PC-9 (cell line): ENCODE results near the gene SHISAL2A. TPM values are rescaled to one million over a fixed set of nuclear protein-coding genes. Genes with fewer than 3 reads are reported as not detected.
"Not testable (repeated sequence)": the region's sequence is repeated elsewhere in the genome, so short reads cannot be mapped to it uniquely, and the experiment has no call there.

Experiments used
- BruUV-seq: library from RNA; stranded (reverse); fragments of 400-500 nt; replicated peaks from 2 replicates; lab custom pipeline; 2021; lab: Mats Ljungman, UMichigan
- CTCF ChIA-PET: fragments of 300-600 bp; sonication (Branson Sonifier 250); formaldehyde crosslinking; loops from one replicate; lab custom pipeline; 2022; ENCODE audit warnings: antibody characterized with exemption; lab: Charles Lee
- POLR2A ChIA-PET: fragments of 300-600 bp; sonication (Branson Sonifier 250); formaldehyde crosslinking; loops from one replicate; lab custom pipeline; 2022; ENCODE audit warnings: antibody characterized with exemption; ENCODE audit not compliant: unreplicated experiment; lab: Charles Lee
- DNase-seq, 2 experiments: peaks; one replicate each; pipeline versions ENCODE4 v3.0.0 to v3.0.0-alpha.2; 2015 to 2022; ENCODE audit warnings: mixed read lengths in 1 of 2
- H2AFZ ChIP-seq: fragments of 200-600 bp; sonication (generic); 2 replicates; pipeline ENCODE4 v1.8.1; 2017; ENCODE audit warnings: antibody characterized with exemption
- H3F3A ChIP-seq: fragments of 200-600 bp; sonication (generic); 2 replicates; pipeline ENCODE4 v1.8.1; 2017; ENCODE audit warnings: antibody characterized with exemption, mild to moderate bottlenecking, low read depth; ENCODE audit not compliant: insufficient read depth
- H3K27ac ChIP-seq: fragments of 200-600 bp; sonication (generic); 2 replicates; pipeline ENCODE4 v1.6.1; 2016; ENCODE audit warnings: mixed run types
- H3K27me3 ChIP-seq: fragments of 200-600 bp; sonication (generic); 2 replicates; pipeline ENCODE4 v1.6.1; 2016; ENCODE audit warnings: low read depth, mixed run types; ENCODE audit not compliant: insufficient read depth
- H3K36me3 ChIP-seq: fragments of 200-600 bp; sonication (generic); 2 replicates; pipeline ENCODE4 v1.6.1; 2016; ENCODE audit warnings: low read depth, mixed run types
- H3K4me1 ChIP-seq: fragments of 200-600 bp; sonication (generic); replicated peaks from 2 replicates; pipeline ENCODE4 v1.6.1; 2016; ENCODE audit warnings: mixed run types; ENCODE audit not compliant: insufficient read depth
- H3K4me2 ChIP-seq: fragments of 200-600 bp; sonication (generic); 2 replicates; pipeline ENCODE4 v1.6.1; 2017; ENCODE audit warnings: mixed run types
- H3K4me3 ChIP-seq: fragments of 200-600 bp; sonication (generic); 2 replicates; pipeline ENCODE4 v1.6.1; 2016; ENCODE audit warnings: mixed run types
- H3K79me2 ChIP-seq: fragments of 200-600 bp; sonication (generic); 2 replicates; pipeline ENCODE4 v1.6.1; 2017; ENCODE audit warnings: low read depth, mixed run types
- H3K9me2 ChIP-seq: fragments of 200-600 bp; sonication (generic); 2 replicates; pipeline ENCODE4 v1.8.1; 2017; ENCODE audit warnings: mild to moderate bottlenecking; ENCODE audit not compliant: insufficient read depth
- H3K9me3 ChIP-seq: fragments of 200-600 bp; sonication (generic); 2 replicates; pipeline ENCODE4 v1.8.1; 2016; ENCODE audit warnings: low read depth; ENCODE audit not compliant: insufficient read depth
- H4K20me1 ChIP-seq: fragments of 200-600 bp; sonication (generic); 2 replicates; pipeline ENCODE4 v1.8.1; 2017; ENCODE audit not compliant: insufficient read depth
- EZH2 ChIP-seq: fragments of 200-600 bp; sonication (generic); IDR thresholded peaks from 2 replicates; pipeline ENCODE4 v1.8.0; 2017; ENCODE audit warnings: antibody characterized with exemption, low read depth
- intact Hi-C: fragments of 100-400 bp; cut with micrococcal nuclease; formaldehyde crosslinking; loops from one replicate; pipeline ENCODE4 v1.10.0; 2022; ENCODE audit not compliant: unreplicated experiment
- total RNA-seq: library from RNA; stranded (reverse); gene quantifications from 2 replicates; pipeline ENCODE4 v1.2.3, GENCODE V29; 2021
- TF ChIP-seq, protein P1 (sequence below): fragments of 200-600 bp; sonication (generic); conservative IDR thresholded peaks from 2 replicates; pipeline ENCODE4 v1.6.1; 2017; ENCODE audit warnings: mixed run types, antibody characterized with exemption, mild to moderate bottlenecking, moderate library complexity

The SHISAL2A gene
- total RNA-seq, 1 experiment from 2014 or later: not detected

DNA sequence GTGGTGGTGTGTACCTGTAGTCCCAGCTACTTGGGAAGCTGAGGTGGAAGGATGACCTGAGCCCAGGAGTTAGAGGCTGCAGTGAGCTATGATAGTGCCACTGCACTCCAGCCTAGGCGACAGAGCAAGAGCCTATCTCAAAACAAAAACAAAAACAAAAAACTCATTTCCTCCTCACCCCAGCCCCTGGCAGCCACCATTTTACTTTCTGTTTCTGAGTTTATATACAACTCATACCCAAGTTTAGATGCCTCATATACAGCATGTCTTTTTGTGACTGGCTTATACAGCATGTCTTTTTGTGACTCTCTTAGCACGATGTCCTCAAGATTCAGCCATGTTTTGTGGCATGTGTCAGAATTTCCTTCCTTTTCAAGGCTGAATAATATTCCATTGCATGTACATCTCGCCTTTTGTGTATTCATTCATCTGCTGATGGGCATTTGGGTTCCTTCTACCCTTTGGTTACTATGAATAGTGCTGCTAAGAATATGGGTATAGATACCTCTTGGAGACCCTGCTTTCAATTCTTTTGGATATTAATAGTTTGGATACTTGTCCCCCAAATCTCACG, 50.5 kb downstream of the SHISAL2A start:
- Histone ChIP-seq H2AFZ (no peak overlapping the region), H3K9me2 (no peaks in the 10 kb centered on the region), H3K36me3 (peaks cover 10% of the 10 kb centered on the region), H4K20me1 (peaks cover 9% of the 10 kb centered on the region; the same call in 1 of the 2 replicates), H3F3A (peaks cover 22% of the 10 kb centered on the region; the same call in 1 of the 2 replicates), H3K79me2 (no peaks in the 10 kb centered on the region), H3K9me3 (no peaks in the 10 kb centered on the region), H3K27ac (no peak overlapping the region), H3K4me1 (no peaks in the 10 kb centered on the region), H3K4me3 (no peak overlapping the region), H3K27me3 (no peaks in the 10 kb centered on the region), H3K4me2 (no peak overlapping the region)
- ChIA-PET POLR2A (interaction anchor here (0.6 kb wide), 1 partner anchor 235 kb away, joined by 3 read pairs; no protein-coding TSS in a partner anchor), CTCF (no interaction called here)
- TF ChIP-seq EZH2: no peak
- TF ChIP-seq, protein P1, sequence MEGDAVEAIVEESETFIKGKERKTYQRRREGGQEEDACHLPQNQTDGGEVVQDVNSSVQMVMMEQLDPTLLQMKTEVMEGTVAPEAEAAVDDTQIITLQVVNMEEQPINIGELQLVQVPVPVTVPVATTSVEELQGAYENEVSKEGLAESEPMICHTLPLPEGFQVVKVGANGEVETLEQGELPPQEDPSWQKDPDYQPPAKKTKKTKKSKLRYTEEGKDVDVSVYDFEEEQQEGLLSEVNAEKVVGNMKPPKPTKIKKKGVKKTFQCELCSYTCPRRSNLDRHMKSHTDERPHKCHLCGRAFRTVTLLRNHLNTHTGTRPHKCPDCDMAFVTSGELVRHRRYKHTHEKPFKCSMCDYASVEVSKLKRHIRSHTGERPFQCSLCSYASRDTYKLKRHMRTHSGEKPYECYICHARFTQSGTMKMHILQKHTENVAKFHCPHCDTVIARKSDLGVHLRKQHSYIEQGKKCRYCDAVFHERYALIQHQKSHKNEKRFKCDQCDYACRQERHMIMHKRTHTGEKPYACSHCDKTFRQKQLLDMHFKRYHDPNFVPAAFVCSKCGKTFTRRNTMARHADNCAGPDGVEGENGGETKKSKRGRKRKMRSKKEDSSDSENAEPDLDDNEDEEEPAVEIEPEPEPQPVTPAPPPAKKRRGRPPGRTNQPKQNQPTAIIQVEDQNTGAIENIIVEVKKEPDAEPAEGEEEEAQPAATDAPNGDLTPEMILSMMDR: no peak
- no TSS peak for BruUV-seq
- no peak for DNase-seq
- intact Hi-C loops: loop anchor here (10.0 kb wide), 1 partner anchor 789 kb away; no protein-coding TSS in a partner anchor

DNA sequence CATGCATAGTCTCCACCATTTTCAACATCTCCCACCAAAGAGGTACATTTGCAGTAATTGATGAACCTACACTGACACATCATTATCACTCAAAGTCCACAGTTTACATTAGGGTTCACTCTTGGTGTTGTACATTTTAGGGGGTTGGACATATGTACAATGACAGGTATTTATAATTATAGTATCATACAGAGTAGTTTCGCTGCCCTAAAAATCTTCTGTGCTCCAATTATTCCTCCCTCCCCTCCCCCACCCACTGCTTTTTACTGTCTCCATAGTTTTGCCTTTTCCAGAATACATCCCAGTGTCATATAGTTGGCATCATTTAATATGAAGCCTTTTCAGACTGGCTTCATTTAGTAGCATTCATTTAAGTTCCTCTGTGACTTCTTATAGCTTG, 51.6 kb downstream of the SHISAL2A start:
- Histone ChIP-seq H4K20me1 (peaks cover 11% of the 10 kb centered on the region; the same call in 1 of the 2 replicates), H3K79me2 (no peaks in the 10 kb centered on the region), H3K4me3 (no peak overlapping the region), H3K4me2 (no peak overlapping the region), H3K27me3 (no peaks in the 10 kb centered on the region), H3K36me3 (peaks cover 13% of the 10 kb centered on the region), H3F3A (peaks cover 23% of the 10 kb centered on the region; the same call in 1 of the 2 replicates), H3K4me1 (no peaks in the 10 kb centered on the region), H3K27ac (no peak overlapping the region), H3K9me2 (no peaks in the 10 kb centered on the region), H3K9me3 (no peaks in the 10 kb centered on the region), H2AFZ (no peak overlapping the region)
- no peak for DNase-seq
- POLR2A ChIA-PET: interaction anchor here (0.7 kb wide), 1 partner anchor 135 kb away, joined by 8 read pairs; no protein-coding TSS in a partner anchor
- BruUV-seq: no TSS peak
- TF ChIP-seq, protein P1: no peak
- no peak for TF ChIP-seq EZH2
- CTCF ChIA-PET: interaction anchor here (0.6 to 0.7 kb wide), 2 partner anchors 70 to 144 kb away, joined by 7 to 8 read pairs; no protein-coding TSS in a partner anchor
- intact Hi-C loops: loop anchor here (10.0 kb wide), 1 partner anchor 790 kb away; no protein-coding TSS in a partner anchor

DNA sequence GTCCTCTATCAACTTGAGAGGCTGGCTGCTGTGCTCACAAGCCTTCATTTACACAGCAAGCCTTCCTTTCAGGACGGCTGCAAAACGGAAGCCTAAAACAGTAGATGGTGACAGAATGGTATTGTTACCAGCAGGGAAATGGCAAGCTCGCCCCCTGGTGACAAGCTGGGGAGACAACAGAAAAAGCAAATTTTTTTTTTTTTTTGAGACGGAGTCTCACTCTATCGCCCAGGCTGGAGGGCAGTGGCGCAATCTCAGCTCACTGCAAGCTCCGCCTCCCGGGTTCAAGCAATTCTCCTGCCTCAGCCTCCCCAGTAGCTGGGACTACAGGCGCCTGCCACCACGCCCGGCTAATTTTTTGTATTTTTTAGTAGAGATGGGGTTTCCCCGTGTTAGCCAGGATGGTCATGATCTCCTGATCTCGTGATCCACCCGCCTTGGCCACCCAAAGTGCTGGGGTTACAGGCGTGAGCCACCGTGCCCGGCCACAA, 53.3 kb downstream of the SHISAL2A start:
- H3K9me2 ChIP-seq, H3K4me2 ChIP-seq, H2AFZ ChIP-seq, H3K27me3 ChIP-seq, H3K4me1 ChIP-seq, H3K79me2 ChIP-seq, H3K27ac ChIP-seq, POLR2A ChIA-PET, BruUV-seq, H3K9me3 ChIP-seq, H3K4me3 ChIP-seq: not testable (repeated sequence)
- TF ChIP-seq, protein P1: peak; percentile 90
- intact Hi-C loops: loop anchor here (1.0 to 10.0 kb wide), 5 partner anchors 134 to 792 kb away; partner anchors contain the start of gene TUT4
- Histone ChIP-seq H4K20me1 (peaks cover 16% of the 10 kb centered on the region), H3F3A (peaks cover 28% of the 10 kb centered on the region; the same call in 1 of the 2 replicates), H3K36me3 (peaks cover 20% of the 10 kb centered on the region)
- CTCF ChIA-PET: interaction anchor here (0.5 to 0.7 kb wide), 6 partner anchors 133 to 698 kb away, joined by 3 to 8 read pairs (median 4); partner anchors contain the start of gene TUT4
- peak in 1 of 2 experiments; percentile 67 for DNase-seq
